ENCODE measurements around the gene CD79A.
"Not testable (repeated sequence)": the region's sequence is repeated elsewhere in the genome, so short reads cannot be mapped to it uniquely, and the experiment has no call there.

Gene CD79A

DNA sequence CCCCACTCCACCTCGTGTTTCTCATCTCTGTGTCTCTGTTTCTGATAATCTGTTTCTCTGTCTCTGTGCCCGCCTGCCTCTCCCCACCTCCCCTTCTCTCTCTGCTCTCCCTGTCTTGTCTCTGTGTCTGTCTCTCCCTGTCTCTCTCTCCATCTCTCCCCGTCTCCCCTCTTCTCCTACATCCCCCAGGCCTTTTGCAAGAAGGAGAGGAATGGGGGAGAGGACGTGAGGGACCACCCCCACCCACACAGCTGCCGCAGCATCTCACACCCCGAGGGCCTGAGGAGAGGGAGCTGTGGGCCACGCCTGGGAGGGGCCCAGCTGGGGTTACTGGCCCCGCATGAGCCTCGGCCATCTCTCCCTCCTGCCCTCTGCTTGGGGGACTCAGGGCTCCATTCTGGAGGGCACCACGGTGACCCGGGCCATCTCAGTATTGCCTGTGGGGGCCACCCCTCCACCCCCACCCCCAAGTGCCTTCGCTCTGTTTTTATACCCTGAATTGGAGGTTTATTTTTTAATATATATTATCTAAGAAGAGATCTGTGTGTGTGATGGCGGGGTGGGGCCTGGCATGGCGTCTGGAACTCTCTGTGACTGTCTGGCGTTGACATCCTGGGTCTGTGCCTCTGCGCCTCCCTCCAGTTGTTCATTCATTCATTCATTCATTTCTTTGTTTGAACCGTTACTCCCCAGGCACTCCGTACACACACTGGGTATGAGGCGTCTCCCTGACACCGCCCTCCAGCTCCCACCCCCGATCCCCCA is 30.0 kb downstream of the CD79A start:
- DNase-seq: no peak

DNA sequence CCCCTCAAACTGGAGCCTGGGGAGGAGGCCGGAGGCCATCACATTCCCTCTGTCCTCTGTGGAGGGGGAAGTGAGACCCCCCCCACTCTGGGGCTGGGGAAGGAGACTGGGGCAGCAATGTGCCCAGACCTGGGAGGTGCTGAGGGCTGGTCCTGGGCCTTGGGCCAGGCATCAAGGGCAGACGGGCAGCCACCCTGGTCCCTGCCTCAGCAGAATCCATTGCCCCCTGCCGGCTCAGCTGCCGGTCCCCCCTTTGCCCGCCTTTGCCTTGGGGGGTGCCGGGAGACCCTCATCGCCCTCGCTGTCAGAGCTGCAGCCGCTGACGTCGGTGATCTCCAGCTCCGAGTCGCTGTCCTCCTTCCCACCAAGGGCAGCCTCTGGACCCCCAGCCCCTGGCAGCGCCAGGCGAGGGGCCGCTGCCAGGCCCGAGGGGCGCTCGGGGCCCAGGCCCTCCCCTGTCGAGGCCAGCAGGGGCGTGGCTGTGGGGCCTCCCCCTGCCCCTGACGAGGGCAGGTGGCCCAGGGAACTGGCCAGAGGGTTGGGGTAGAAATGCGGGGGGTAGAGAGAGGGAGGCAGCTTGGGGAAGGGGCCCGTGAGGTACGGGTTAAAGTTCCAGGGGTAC is 31.0 kb downstream of the CD79A start:
- DNase-seq: no peak

DNA sequence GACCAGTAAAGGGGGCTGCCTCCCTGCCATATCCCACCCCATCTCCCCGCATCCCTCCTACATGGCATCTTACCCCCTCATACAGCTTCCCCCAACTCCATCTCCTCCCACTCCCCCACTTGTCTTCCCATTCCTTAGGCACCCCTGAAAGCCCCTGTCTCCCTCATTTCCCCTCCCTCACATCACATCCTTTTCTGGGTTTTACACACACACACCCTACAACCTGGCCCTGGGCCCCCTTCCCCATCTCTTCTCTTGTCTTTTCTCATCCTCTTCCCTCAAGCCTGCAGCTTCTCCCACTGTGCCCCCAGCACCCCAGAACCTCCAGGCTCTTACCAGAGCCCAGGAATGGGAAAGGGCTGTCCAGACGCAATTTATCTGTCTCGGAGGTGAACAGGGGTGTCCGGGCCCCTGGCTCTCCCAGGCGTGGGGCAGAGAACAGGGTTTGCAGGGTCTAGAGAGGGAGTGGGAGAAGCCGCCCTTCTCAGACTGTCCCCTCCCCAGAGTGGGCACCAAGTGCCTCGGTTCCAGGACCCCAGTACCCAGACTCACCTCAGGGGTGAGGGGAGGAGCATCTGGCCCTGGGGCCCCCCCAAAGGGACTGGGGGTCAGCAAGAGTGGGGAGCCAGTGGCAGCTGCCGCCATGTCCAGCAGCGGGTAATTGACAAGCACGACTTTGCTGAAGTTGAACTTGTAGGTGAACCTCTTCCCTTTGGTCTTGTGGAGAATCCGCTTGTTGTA is 31.8 kb downstream of the CD79A start:
- no peak for DNase-seq

DNA sequence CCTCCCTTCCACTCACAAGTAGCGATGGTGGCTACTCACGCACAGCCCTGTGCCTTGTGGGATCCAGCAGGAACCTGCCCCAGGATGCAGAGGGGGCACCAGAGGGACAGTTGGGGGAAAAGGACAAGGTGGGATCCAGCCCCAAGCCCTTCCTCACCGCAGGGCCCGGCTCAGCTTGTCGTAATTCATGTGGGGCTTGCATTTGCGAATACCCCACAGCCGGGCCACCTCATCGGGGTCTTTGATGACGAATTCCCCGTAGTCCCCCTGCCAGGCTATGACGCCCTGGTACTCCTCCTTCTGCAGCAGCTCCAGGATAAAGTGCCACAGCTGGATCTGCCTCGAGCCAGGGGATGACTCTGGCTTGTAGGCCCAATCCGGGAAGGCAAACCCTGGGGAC is 32.6 kb downstream of the CD79A start:
- no peak for DNase-seq

DNA sequence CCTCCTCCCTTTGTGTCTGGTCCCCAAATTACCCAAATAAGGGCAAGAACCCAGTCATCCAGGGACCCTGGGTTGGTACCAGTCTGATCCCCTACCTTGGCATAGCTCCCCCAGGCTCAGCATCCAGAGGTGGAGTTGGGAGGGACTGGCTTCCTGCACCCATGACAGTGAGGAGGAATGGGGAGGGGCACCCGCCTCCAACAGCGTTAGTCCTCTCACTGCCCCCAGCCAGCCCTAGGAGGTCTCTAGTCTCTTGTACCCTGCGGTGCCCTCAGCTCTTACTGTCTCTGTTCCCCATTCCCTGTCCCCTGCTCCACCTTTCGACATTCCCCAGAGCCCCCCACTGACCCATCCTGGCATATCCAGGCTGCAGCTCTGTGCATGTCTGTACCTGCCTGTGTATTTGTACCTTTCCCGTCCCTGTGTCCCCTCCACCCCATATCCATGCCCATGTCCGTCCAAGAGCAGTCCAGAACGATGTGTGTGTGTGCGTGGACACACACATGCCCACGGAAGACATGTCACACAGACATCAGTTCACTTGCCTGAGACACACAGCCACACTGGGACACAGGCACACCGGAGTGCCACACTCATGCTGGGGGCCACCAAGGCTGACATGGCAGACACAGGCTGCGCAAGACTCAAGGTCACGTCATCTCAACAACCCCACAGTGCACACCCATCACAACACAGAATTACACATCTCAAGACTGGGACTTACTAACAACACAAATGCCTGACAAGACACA is 33.3 kb downstream of the CD79A start:
- no peak for DNase-seq

DNA sequence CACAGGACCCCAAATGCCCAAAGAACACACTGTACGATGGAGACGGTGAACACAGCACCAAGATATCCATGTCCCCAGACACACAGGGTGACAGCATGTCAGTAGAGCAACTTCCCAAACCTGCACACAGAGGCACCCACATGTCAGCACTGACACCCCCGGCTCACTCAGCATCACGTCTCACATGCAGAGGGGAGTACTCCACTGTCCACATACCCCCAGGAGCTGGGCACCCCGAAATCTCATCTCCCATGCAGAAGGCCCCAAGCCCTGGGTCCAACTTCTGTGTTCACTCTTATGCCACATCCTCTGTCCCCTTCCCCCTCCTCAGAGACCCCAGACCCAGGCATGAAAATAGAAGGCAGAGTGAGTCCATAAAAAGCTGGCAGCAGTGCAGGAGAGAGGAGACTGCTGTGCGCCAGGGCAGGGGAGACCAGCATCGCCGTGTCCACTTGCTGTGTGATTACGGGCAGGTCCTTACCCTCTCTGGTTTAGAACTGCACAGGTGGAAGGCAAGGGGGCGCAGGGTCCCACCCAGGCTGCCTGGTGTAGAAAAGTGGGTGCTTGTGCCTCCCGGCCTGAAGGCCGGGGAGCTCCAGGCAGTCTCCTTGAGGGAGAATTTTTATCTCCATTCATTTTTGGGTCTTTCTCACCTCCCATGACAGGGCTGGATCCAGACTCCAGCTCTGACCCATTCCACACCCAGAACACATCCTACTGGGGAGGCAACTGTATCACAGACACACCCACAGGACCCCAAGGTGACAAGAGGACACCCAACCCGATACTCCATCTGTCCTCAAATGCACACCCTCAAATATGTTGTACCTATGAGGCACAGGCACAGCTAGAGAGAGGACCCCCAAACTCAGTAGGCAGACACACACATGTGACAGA is 34.2 kb downstream of the CD79A start:
- no peak for DNase-seq

DNA sequence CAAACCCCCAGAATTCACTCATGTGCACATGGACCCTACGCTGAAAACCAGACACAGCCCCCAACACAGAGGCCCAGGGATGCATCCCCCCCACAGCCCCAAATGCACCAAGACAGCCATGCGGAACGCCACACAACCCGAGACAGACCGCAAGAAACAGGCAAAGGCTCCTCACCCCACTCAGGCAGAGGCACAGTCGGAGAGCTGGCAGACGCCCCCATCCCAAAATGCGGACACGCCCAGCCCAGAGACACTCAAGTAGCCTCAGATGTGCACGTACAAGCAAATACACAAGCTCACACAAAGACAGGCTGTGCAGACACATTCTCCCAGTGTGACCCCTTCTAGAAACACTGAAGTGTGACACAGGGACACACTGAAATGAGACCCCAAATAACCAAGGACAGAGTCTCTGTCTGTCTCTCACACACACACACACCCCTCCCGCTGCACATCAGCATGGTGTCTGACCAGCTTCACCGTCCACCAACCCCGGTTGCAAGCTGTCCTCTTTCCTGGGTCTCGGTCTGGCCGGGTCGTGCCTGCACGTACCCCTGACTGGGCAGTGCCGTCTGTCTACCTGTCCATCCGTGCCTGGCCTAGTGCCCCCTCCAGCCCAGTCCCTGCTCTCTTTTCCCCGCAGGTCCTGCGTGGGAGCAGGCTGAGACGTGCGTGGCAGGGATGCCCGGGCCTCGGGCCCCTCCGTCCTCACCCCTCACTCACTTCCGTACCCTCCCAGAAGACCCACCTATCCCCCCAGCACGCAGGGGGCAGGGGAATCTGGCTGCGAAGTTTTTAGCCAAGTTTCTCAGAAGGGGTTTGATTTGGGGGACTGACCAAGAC is 35.0 kb downstream of the CD79A start:
- no peak for DNase-seq

DNA sequence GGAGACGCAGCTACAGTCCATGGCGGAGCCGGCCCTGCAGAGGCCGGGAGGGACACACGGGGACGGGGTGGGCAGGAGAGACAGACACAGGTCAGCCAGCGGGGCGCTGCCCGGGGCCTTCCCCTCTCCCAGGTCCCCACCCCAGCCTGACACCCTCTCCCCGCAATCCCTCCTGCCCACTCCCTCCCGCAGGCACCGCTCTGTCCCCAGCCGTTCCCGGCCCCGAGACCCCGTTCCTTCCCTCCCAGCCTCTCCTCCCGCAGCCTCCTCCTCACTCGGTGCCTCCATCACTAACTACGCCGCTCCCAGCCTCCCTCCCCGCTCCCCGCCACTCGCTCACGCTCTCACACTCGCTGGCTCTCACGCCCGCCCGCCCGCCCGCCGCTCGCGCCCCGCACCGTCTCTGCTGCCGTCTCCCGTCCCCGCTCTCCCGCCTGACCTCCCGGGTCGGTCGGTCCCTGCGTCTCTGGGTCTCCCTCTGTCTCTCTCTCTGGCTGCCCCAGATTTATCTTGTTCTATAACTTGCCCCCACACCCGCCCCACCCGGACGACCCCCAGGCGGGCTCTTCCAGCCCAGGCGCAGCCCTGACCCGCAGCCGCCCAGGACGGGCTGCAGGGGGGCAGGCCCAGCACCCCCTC is 35.9 kb downstream of the CD79A start:
- no peak for DNase-seq

DNA sequence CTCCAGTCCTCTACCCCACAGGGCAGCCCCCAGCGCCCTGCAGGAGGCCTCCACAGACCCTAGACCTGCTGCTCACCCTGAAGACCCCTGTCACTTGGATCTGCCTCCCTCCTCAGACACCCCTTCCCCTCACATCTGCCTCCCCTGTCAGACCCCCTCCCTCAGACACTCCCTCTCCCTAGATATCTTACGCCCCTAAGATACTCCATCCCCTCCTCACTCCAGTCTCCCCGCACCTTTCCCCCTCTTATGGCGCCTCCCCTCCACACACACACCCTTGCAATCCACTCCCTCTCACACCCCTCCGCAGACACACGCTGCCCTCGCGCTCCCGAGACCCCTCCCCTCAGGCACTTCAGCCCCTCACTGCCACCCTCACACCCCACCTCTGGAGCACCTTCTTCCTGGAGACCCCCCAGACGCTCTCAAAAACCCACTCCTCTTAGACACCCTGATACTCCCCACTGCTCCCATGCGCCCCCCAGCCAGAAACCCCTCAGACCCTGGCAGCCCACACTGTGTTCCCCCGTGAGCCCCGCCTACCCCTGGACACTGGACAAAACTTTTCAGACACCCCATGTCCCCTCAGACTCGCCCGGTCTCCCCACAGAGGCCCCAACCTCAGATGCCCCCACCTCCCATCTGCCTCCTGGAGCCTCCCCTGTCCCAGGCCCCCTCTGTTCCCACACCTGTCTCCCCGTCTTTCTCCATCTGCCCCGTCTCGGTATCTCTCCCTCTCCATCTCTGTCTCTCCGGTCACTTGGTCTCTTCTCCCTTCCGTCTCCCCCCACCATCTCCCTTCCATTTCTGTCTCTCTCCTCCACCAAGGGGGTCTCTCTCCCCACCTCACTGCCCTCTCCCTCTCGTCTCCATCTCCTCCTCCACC is 36.7 kb downstream of the CD79A start:
- no peak for DNase-seq

DNA sequence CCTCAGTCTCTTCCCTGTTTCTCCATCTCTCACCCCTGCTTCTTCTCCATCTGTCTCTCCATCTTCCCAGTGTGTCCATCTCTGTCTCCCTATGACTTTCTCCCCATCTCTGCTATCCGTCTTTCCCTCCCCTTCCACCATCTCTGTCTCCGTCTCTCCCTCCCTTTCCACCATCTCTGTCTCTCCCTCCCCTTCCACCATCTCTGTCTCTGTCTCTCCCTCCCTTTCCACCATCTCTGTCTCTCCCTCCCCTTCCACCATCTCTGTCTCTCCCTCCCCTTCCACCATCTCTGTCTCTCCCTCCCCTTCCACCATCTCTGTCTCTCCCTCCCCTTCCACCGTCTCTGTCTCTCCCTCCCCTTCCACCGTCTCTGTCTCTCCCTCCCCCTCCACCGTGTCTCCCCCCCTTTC is 37.4 kb downstream of the CD79A start:
- not testable (repeated sequence) for DNase-seq

DNA sequence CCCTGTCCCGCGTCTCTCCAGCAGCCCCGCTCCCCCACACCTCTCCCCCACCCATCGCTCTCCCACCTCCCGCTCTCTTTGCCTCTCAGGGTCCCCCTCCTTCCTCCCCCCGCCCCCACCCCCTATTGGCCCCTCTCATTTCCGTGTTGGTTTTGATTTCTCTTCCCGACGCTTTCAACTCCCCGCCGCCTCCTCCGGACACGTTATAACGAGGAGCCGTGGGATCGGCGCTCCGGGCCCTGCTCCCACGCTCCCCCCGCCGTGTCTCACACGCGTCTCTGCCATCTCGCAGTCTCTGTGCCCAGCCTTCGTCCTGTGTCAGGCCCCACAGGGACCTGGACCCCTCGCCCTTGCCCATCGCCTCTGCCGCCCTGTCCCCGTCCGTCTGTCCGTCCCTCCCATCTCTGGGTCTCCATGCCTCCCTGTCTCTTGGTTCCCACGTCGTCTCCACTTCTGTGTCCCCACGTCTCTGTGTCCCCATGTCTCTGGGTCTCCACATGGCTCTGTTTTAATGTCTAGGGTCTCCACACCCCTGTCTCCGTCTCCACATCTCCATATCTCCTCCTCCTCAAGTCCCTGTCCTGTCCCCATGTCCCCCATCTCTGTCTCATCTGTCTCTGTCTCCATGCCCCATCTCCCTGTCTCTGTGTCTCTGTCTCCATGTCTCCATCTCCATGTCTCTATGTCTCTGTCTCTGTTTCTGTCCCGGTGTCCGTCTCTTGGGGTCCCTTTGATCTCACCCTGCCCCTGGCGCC is 38.1 kb downstream of the CD79A start:
- DNase-seq: no peak

DNA sequence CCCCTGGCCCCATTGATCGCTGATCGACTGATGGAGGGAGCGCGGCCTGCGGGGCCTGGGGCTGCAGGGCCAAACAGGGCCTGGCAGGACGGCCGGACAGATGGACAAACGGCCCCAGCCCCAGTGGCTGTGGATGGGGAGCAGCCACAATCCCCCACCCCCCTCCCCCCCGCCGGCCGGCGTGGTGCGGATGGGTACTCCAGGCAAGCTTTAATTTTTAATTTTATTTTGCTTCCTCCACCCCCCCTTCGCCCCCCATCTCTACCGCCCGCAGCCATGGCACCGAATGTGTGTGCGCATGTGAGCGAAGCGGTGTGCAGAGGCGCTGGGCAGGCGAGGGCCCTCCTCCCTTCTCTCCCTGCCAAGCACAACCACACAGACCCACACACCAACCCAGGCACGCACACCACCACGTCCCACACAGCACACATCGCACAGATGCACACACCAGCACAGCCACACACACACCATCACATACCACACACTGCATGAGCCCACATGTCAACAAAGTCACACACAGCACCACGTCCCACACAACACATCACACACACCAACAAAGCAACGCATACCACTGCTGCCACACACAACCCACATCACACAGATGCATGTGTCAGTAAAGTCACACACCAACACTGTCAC is 38.8 kb downstream of the CD79A start:
- DNase-seq: no peak

DNA sequence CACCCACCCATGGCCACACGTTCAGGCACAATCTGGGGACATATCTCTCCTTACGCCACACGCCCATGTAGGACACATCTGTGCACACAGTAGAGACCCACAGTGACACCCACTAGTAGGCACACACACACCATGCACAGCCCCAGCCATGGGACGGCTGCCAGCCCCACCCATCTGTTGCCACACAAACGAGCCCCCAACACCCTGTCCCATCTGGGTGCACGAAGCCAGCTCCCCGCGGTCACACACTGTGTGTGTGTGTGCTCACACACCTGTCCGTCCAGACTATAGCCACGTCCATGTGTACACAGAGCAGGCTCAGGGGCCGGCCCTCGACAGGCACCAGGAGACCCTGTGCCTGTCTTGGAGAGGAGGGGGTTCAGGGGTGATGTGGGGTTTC is 40.6 kb downstream of the CD79A start:
- DNase-seq: no peak

DNA sequence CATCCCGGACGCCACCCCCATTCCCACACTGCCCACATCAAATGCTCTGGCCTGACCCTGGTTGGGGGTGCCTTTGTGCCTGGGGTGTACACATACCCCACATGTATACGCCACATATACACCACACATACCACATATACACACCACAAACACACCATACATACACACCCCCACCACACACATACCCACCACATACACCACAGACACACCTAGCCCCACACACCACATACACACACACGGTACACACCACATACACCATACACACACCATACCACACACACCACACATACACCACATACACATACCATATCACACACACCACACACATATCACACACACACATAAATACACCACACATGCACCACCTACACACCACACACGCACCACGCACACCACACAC is 41.0 kb downstream of the CD79A start:
- DNase-seq: no peak

DNA sequence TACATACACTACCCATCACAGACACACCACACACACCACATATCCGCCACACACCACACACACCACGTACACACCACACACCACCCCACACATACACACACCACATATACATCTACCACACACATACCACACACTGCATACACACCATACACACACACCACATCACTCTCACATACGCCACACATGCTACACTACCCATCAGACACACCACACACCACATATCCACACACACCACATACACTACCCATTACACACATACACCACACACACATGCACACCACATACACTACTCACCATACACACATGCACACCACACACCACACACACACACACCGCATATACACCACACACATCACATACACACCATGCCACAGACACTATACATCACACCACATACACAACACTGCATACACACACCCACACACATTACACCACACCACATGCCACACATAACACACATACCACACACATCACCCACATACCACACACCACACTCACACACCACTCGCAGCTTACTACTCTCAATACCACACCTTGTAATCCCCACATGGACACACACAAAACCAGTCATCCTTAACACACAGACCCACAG is 41.7 kb downstream of the CD79A start:
- DNase-seq: no peak

DNA sequence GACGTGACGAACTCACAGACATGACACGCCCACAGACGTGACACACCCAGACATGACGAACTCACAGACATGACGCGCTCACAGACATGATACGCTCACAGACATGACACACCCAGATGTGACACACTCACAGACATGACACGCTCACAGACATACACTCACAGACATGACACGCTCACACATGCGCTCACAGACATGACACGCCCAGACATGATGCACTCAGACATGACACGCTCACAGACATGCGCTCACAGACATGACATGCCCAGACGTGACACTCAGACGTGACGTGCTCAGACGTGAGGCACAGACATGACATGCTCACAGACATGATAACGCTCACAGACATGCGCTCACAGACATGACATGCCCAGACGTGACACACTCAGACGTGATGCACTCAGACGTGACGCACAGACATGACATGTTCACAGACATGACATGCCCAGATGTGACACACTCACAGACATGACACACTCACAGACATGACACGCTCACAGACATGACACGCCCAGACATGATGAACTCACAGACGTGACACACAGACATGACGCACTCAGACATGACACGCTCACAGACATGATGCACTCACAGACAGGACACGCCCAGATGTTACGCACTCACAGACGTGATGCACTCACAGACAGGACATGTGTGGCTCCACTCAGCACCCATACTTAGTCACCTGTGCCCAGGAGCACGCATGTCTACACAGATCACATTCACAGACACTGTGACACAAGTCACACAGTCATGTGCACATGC is 43.1 kb downstream of the CD79A start:
- DNase-seq: no peak

DNA sequence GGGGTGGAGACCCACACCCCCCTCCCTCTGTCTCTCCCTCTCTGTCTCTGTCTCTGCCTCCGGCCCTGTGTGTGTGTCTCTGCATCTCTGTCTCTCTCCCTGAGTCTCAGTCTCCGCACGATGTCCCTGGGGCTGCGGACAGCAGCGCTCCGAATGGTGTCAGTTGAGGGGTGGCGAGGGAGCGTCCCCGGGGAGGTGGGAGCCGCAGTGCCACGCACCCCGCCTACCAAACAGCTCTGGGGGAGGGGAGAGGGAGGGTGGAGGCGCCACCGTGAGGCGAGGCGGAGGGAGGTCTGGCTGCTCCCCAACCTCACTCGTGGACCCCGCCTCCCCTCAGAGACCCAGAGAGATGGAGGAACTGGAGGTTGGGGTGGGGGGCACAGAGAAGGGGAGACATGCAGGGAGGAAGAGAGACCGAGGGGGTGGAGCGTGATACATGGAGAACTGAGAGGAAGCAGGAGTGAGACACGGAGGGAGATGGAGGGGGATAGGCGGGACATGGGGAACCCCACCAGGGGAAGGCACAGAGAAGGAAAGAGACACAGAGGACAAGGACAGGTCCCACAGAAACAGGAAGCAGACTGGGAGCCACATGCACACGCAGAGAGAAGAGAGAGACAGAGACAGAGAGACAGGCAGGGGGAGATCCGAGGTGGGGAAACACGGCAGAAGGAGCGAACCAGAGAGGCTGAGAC is 44.0 kb downstream of the CD79A start:
- DNase-seq: no peak
